ENCODE measurements around the gene POLR2J2. TPM values are rescaled to one million over a fixed set of nuclear protein-coding genes. Genes with fewer than 3 reads are reported as not detected.
A peak's percentile ranks its signal among the peaks of the same experiment; 100 is the strongest.
"Not testable (repeated sequence)": the region's sequence is repeated elsewhere in the genome, so short reads cannot be mapped to it uniquely, and the experiment has no call there.

The POLR2J2 gene
- total RNA-seq, result 10 to 100 TPM in 1 of 2 donors, 1 to 10 TPM in 1; 7.0 to 15.5 TPM
- polyA plus RNA-seq (2013, experiment 1 of 2), result 3.1 TPM
- 3.6 TPM for polyA plus RNA-seq (2013, experiment 2 of 2)
- long read RNA-seq, experiment 1, result 0 reads
- long read RNA-seq, experiment 2, result 0 reads
- long read RNA-seq, experiment 3, partial matches to known transcripts, result 0 of 2 reads
- long read RNA-seq, experiment 3, other reads (novel, unspliced or antisense), result 0 of 2 reads
- long read RNA-seq, experiment 4, transcript POLR2J2-201 (4 exons, 348 nt), result major isoform, 9 of 10 reads
- long read RNA-seq, experiment 4, partial matches to known transcripts, result 0 of 10 reads
- long read RNA-seq, experiment 4, other reads (novel, unspliced or antisense), result 0 of 10 reads

- not testable (repeated sequence) for H3K27me3 ChIP-seq (ENCODE audit: control insufficient read depth, insufficient read depth, low read length, poor library complexity, severe bottlenecking); H3K4me3 ChIP-seq (ENCODE audit: low read length); H3K27ac ChIP-seq (ENCODE audit: low read depth, low read length); H3K9me3 Mint-ChIP-seq; H3K9me3 ChIP-seq (ENCODE audit: control insufficient read depth, low read length); H3K9ac ChIP-seq (ENCODE audit: extremely low read depth, low read length, poor library complexity, severe bottlenecking); H3K36me3 ChIP-seq (ENCODE audit: control insufficient read depth, insufficient read depth, low read length); H3K4me1 Mint-ChIP-seq; H3K27me3 Mint-ChIP-seq (ENCODE audit: insufficient read depth); H3K4me1 ChIP-seq (ENCODE audit: control insufficient read depth, insufficient read depth, low read length); H3K36me3 Mint-ChIP-seq (ENCODE audit: low read depth)
- peak within 1 kb of the TSS; percentile 39 for H3K27ac Mint-ChIP-seq
- peak within 1 kb of the TSS; percentile 69 for H3K4me3 Mint-ChIP-seq
- DNase-seq, result peak; percentile 97
- 0% methylated on average over 16 of the region's 63 CpGs; no CpG with 5 or more reads in 1 of the 2 experiments for WGBS, 2 experiments (ENCODE audit: insufficient coverage in 1 of 2, insufficient read length in 1 of 2)
Measured at GRCh38 chr7:102671166-102671955, at the start of gene POLR2J2. Gene POLR2J2 (minus strand): TSS chr7:102671663. CDS start chr7:102671601, 62 bp downstream.

DNA sequence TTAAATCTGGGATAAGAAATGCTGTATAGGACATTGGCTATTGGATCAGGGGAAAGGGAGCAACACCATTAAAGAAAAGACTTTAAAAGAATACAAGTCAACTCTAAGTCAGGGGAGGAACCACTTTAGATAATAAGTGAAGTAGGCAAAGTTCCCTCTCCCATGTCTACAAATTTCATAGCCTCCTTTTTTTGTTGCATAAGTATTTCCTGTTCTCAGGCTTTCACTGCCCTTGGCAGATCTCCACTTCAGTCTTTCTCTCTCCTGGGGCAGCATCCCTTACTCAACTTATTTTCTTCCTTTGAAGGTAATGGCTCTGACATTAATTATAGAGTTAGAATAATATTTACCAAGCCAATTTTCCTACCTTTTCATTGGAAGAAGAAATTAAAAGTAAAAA lies 47.0 kb upstream of the POLR2J2 start:
- H3K4me1 Mint-ChIP-seq; H3K9me3 Mint-ChIP-seq; H3K27ac Mint-ChIP-seq; H3K9ac ChIP-seq (ENCODE audit: extremely low read depth, low read length, poor library complexity, severe bottlenecking); H3K36me3 Mint-ChIP-seq (ENCODE audit: low read depth); H3K27me3 ChIP-seq (ENCODE audit: control insufficient read depth, insufficient read depth, low read length, poor library complexity, severe bottlenecking); H3K27me3 Mint-ChIP-seq (ENCODE audit: insufficient read depth); H3K4me3 ChIP-seq (ENCODE audit: low read length); H3K4me3 Mint-ChIP-seq; H3K4me1 ChIP-seq (ENCODE audit: control insufficient read depth, insufficient read depth, low read length); DNase-seq; H3K36me3 ChIP-seq (ENCODE audit: control insufficient read depth, insufficient read depth, low read length); H3K9me3 ChIP-seq (ENCODE audit: control insufficient read depth, low read length); H3K27ac ChIP-seq (ENCODE audit: low read depth, low read length): not testable (repeated sequence)

GRCh38 chr7:102715718-102716117 lies 44.3 kb upstream of the POLR2J2 start:
- WGBS, 2 experiments (ENCODE audit: insufficient coverage in 1 of 2, insufficient read length in 1 of 2), result 65 to 83% methylated on average over 1 to 2 of the region's 3 CpGs
- H3K4me3 ChIP-seq (ENCODE audit: low read length); H3K4me3 Mint-ChIP-seq; DNase-seq; H3K4me1 Mint-ChIP-seq; H3K9ac ChIP-seq (ENCODE audit: extremely low read depth, low read length, poor library complexity, severe bottlenecking); H3K36me3 Mint-ChIP-seq (ENCODE audit: low read depth); H3K27me3 ChIP-seq (ENCODE audit: control insufficient read depth, insufficient read depth, low read length, poor library complexity, severe bottlenecking); H3K4me1 ChIP-seq (ENCODE audit: control insufficient read depth, insufficient read depth, low read length); H3K27me3 Mint-ChIP-seq (ENCODE audit: insufficient read depth); H3K27ac Mint-ChIP-seq; H3K36me3 ChIP-seq (ENCODE audit: control insufficient read depth, insufficient read depth, low read length); H3K9me3 ChIP-seq (ENCODE audit: control insufficient read depth, low read length); H3K9me3 Mint-ChIP-seq: not testable (repeated sequence)
- H3K27ac ChIP-seq (ENCODE audit: low read depth, low read length), result peak overlapping the region; percentile 47

GRCh38 chr7:102714774-102715522 lies 43.5 kb upstream of the POLR2J2 start:
- not testable (repeated sequence) for DNase-seq; H3K4me1 ChIP-seq (ENCODE audit: control insufficient read depth, insufficient read depth, low read length); H3K27ac Mint-ChIP-seq; H3K4me3 Mint-ChIP-seq; H3K4me1 Mint-ChIP-seq; H3K27me3 Mint-ChIP-seq (ENCODE audit: insufficient read depth); H3K9me3 Mint-ChIP-seq; H3K9me3 ChIP-seq (ENCODE audit: control insufficient read depth, low read length); H3K27me3 ChIP-seq (ENCODE audit: control insufficient read depth, insufficient read depth, low read length, poor library complexity, severe bottlenecking); H3K36me3 ChIP-seq (ENCODE audit: control insufficient read depth, insufficient read depth, low read length); H3K36me3 Mint-ChIP-seq (ENCODE audit: low read depth); H3K9ac ChIP-seq (ENCODE audit: extremely low read depth, low read length, poor library complexity, severe bottlenecking); H3K27ac ChIP-seq (ENCODE audit: low read depth, low read length); H3K4me3 ChIP-seq (ENCODE audit: low read length)
- 84% methylated on average over 3 of the region's 6 CpGs; no CpG with 5 or more reads in 1 of the 2 experiments for WGBS, 2 experiments (ENCODE audit: insufficient coverage in 1 of 2, insufficient read length in 1 of 2)

- not testable (repeated sequence) for H3K27me3 ChIP-seq (ENCODE audit: control insufficient read depth, insufficient read depth, low read length, poor library complexity, severe bottlenecking); H3K4me3 Mint-ChIP-seq; H3K27me3 Mint-ChIP-seq (ENCODE audit: insufficient read depth); H3K4me3 ChIP-seq (ENCODE audit: low read length); H3K27ac ChIP-seq (ENCODE audit: low read depth, low read length); H3K4me1 Mint-ChIP-seq; H3K9ac ChIP-seq (ENCODE audit: extremely low read depth, low read length, poor library complexity, severe bottlenecking); DNase-seq; H3K4me1 ChIP-seq (ENCODE audit: control insufficient read depth, insufficient read depth, low read length); H3K36me3 ChIP-seq (ENCODE audit: control insufficient read depth, insufficient read depth, low read length); H3K9me3 Mint-ChIP-seq; H3K9me3 ChIP-seq (ENCODE audit: control insufficient read depth, low read length); H3K27ac Mint-ChIP-seq; H3K36me3 Mint-ChIP-seq (ENCODE audit: low read depth)
- WGBS, 2 experiments (ENCODE audit: insufficient coverage in 1 of 2, insufficient read length in 1 of 2), result no CpG with 5 or more reads among the region's 1 CpG
Measured at GRCh38 chr7:102713691-102714080, 42.2 kb upstream of the POLR2J2 start.

DNA sequence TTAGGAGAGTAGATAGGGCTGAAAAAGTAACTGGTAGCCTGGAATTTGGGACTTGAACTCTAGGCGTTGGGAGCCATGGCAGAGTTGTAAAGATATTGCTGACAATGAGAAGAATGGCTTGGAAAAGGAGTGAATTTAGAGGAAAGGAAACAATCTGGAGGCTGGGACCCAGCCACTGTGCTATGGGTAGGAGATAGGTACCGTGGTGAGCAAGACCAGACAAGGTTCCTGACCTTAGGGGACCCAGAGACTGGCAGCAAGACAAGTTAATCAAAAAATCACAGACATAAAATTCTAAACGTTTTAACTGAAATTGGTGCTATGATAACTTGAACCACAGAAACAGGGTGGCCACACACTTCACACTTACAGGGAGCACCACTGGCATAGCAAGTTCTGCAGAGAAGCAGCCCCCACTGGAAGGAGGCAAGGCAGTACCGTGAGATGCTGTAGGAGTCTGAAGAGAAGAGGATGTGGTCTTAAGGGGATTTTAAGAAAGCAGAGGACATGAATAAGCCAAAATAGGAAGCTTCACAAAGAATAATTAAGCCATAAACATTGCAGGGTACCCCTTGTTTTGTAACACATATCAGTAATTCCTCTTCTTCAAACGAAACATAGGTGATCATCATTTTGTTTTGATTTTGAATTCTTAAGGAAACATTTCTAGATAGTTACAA lies 41.7 kb upstream of the POLR2J2 start:
- not testable (repeated sequence) for H3K4me3 Mint-ChIP-seq; H3K27ac ChIP-seq (ENCODE audit: low read depth, low read length); H3K27me3 ChIP-seq (ENCODE audit: control insufficient read depth, insufficient read depth, low read length, poor library complexity, severe bottlenecking); H3K9ac ChIP-seq (ENCODE audit: extremely low read depth, low read length, poor library complexity, severe bottlenecking); H3K36me3 ChIP-seq (ENCODE audit: control insufficient read depth, insufficient read depth, low read length); DNase-seq; H3K4me3 ChIP-seq (ENCODE audit: low read length); H3K4me1 ChIP-seq (ENCODE audit: control insufficient read depth, insufficient read depth, low read length); H3K27ac Mint-ChIP-seq; H3K4me1 Mint-ChIP-seq; H3K9me3 ChIP-seq (ENCODE audit: control insufficient read depth, low read length); H3K9me3 Mint-ChIP-seq; H3K36me3 Mint-ChIP-seq (ENCODE audit: low read depth); H3K27me3 Mint-ChIP-seq (ENCODE audit: insufficient read depth)
- 50 to 77% methylated on average over 1 to 5 of the region's 5 CpGs for WGBS, 2 experiments (ENCODE audit: insufficient coverage in 1 of 2, insufficient read length in 1 of 2)
